Endothelial cell of umbilical vein (primary cell): ENCODE measurements around the gene CLDN19. TPM values are rescaled to one million over a fixed set of nuclear protein-coding genes. Genes with fewer than 3 reads are reported as not detected.

Source experiments
- BruUV-seq: library from RNA; stranded (reverse); fragments of 400-500 nt; replicated peaks from 2 replicates; lab custom pipeline; 2021; lab: Mats Ljungman, UMichigan
- CTCF ChIA-PET: fragments of 300-600, 350-600 bp; sonication (Branson Sonifier 250); formaldehyde crosslinking; loops from one replicate; lab custom pipeline; 2021; ENCODE audit warnings: antibody characterized with exemption, inconsistent platforms; lab: Charles Lee
- POLR2A ChIA-PET: fragments of 300-600, 350-600 bp; sonication (Branson Sonifier 250); formaldehyde crosslinking; loops from one replicate; lab custom pipeline; 2021; ENCODE audit warnings: antibody characterized with exemption, inconsistent platforms; lab: Charles Lee
- DNase-seq: peaks from one replicate; pipeline ENCODE4 v3.0.0-alpha.2; 2011; ENCODE audit warnings: low read depth, low spot score
- FAIRE-seq: peaks from 2 replicates; lab custom pipeline; 2011; peaks lifted over from hg19 to GRCh38; lab: Jason Lieb, UNC
- H2AFZ ChIP-seq: 2 replicates; pipeline ENCODE4 v1.6.0; 2012; ENCODE audit warnings: low read depth, low read length, control low read depth, inconsistent platforms
- H3K27ac ChIP-seq: 2 replicates; pipeline ENCODE4 v1.5.1; 2011; ENCODE audit warnings: low read depth, mild to moderate bottlenecking, control low read depth, low read length, moderate library complexity; ENCODE audit not compliant: insufficient read depth
- H3K27me3 ChIP-seq, 2 experiments: 2 replicates each; pipeline versions ENCODE4 v1.6.0 to v1.6.1; 2011; ENCODE audit warnings: low read length in 2 of 2, mixed read lengths in 1 of 2; ENCODE audit not compliant: control insufficient read depth in 2 of 2, insufficient read depth in 2 of 2
- H3K36me3 ChIP-seq, 2 experiments: 2 replicates in 1 of 2; 3 replicates in 1 of 2; pipeline ENCODE4 v1.5.1; 2011; ENCODE audit warnings: low read length in 2 of 2, mild to moderate bottlenecking in 1 of 2, moderate library complexity in 1 of 2; ENCODE audit not compliant: control insufficient read depth in 2 of 2, insufficient read depth in 2 of 2; ENCODE audit errors: extremely low read depth in 1 of 2
- H3K4me1 ChIP-seq: 3 replicates; pipeline ENCODE4 v1.5.1; 2011; ENCODE audit warnings: mild to moderate bottlenecking, low read length; ENCODE audit not compliant: control insufficient read depth, insufficient read depth; ENCODE audit errors: extremely low read depth
- H3K4me2 ChIP-seq: 2 replicates; pipeline ENCODE4 v1.6.1; 2011; ENCODE audit warnings: low read length, control low read depth, mixed read lengths; ENCODE audit not compliant: insufficient read depth
- H3K4me3 ChIP-seq, 3 experiments: fragments of 200-600 bp in 1 of 3; sonication (generic), shearing (Covaris generic) in 1 of 3; replicated peaks in 1 of 3; 2 replicates each; pipeline ENCODE4 v1.5.1; 2011 to 2016; ENCODE audit warnings: control low read depth in 3 of 3, low read length in 3 of 3, mild to moderate bottlenecking in 2 of 3, inconsistent platforms in 1 of 3, low read depth in 1 of 3, moderate library complexity in 1 of 3; ENCODE audit not compliant: insufficient read depth in 1 of 3
- H3K79me2 ChIP-seq: 2 replicates; pipeline ENCODE4 v1.6.0; 2012; ENCODE audit warnings: low read length, inconsistent platforms; ENCODE audit not compliant: control insufficient read depth, insufficient read depth
- H3K9ac ChIP-seq: replicated peaks from 2 replicates; pipeline ENCODE3; 2011; ENCODE audit warnings: low read length, control low read depth; ENCODE audit not compliant: insufficient read depth; ENCODE audit errors: extremely low read depth
- H3K9me1 ChIP-seq: replicated peaks from 3 replicates; pipeline ENCODE4 v1.6.0; 2011; ENCODE audit warnings: mild to moderate bottlenecking, low read length; ENCODE audit not compliant: control insufficient read depth, insufficient read depth; ENCODE audit errors: extremely low read depth
- H3K9me3 ChIP-seq: replicated peaks from 2 replicates; pipeline ENCODE4 v1.5.1; 2012; ENCODE audit warnings: low read length, inconsistent platforms; ENCODE audit not compliant: control insufficient read depth, insufficient read depth
- H4K20me1 ChIP-seq: replicated peaks from 2 replicates; pipeline ENCODE3; 2011; ENCODE audit warnings: mild to moderate bottlenecking, low read length; ENCODE audit not compliant: control insufficient read depth, insufficient read depth; ENCODE audit errors: extremely low read depth
- FOS ChIP-seq: IDR thresholded peaks from 2 replicates; pipeline ENCODE4 v1.6.1; 2011; ENCODE audit warnings: mild to moderate bottlenecking, low read length, moderate library complexity, borderline replicate concordance; ENCODE audit not compliant: insufficient read depth
- MYC ChIP-seq: IDR thresholded peaks from one replicate; pipeline ENCODE4 v1.6.1; 2011; ENCODE audit warnings: mild to moderate bottlenecking, low read depth, low read length
- POLR2AphosphoS5 ChIP-seq: IDR thresholded peaks from 2 replicates; pipeline ENCODE4 v1.6.1; 2012; ENCODE audit warnings: low read depth, mild to moderate bottlenecking, control low read depth, low read length, moderate library complexity; ENCODE audit not compliant: insufficient read depth
- dilution Hi-C: fragments of 300-500 bp; cut with MboI; formaldehyde crosslinking; loops from one replicate; pipeline ENCODE4 v1.15.0; 2019; ENCODE audit warnings: low sequenced_read_pairs; ENCODE audit not compliant: extremely low pct_ligation_motif_present
- intact Hi-C: fragments of 100-400 bp; cut with micrococcal nuclease; formaldehyde crosslinking; loops from one replicate; pipeline ENCODE4 v1.10.0; 2022
- polyA plus RNA-seq, 4 experiments: library from polyadenylated mRNA; depleted of rRNA in 3 of 4; stranded (reverse) in 3 of 4; unstranded in 1 of 4; fragments of >200 nt; gene quantifications; 2 replicates each; pipeline versions ENCODE4 v1.2.1 to v1.2.3, GENCODE V29; 2011 to 2012; ENCODE audit warnings: missing spikeins in 1 of 4
- total RNA-seq: library from RNA; stranded (reverse); gene quantifications from 2 replicates; pipeline ENCODE4 v1.2.3, GENCODE V29; 2021
- TF ChIP-seq, protein P1 (sequence below), 2 donors: IDR thresholded peaks; 1 replicate in 1 of 2; 2 replicates in 1 of 2; pipeline ENCODE4 v1.5.1; 2011; ENCODE audit warnings: low read length in 2 of 2, mild to moderate bottlenecking in 2 of 2, moderate library complexity in 2 of 2, control low read depth in 1 of 2, inconsistent platforms in 1 of 2, low read depth in 1 of 2; ENCODE audit not compliant: insufficient read depth in 1 of 2; ENCODE audit errors: extremely low read depth in 1 of 2

Gene CLDN19
- total and polyA plus RNA-seq, 2 donors (not counting 3 experiments of a cell fraction or from before 2014, with no cell fraction given) = not detected

DNA sequence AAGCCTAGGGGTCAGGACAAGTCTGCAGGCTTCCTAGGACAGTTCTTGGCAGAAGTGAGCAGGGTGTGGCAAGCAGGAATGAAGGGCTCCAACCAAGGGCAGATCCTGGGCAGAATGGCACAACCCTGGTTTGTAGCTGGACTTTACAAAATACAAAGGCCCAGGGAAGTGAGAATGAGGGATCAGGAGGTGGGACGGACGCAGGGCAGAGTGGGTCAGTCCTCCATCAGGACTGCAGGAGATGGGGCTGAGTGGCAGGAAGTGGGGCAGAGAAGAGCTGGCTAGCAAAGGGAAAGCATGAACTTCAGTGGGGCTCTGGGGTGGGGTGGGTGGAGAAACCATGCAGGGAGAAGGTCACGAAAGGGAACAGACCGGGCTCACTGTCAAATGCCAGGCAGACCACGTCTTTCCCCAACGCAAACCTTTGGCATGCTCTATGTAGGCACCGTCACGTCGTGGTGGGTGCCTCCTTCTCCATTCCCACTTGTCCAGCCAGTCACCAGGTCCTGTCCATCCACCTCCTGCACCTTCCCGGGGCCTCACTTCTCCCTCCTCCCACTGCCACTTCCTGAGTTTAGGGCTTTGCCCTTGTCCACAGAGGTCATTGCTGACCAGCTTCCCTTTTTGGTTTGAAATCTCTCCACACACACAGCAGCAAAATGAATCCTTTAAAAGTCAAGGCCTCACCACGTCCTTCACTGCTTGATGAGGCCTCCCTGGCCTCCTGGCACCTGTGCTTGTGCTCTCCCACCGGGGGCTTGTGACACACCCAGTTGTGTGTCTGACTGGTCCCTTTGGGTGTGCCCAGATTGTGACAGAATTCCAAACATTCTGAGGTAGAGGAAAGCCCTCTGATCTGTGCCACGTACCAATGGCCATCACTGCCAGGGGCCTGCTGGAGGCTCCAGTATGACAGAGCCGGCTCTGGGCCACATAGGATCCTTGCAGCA lies 8.7 kb upstream of the CLDN19 start:
- Histone ChIP-seq H3K36me3 (peaks cover 12 to 51% of the 10 kb centered on the region in 2 experiments), H3K27ac (no peak overlapping the region), H4K20me1 (no peaks in the 10 kb centered on the region), H3K4me1 (no peaks in the 10 kb centered on the region), H3K4me3 (no peak overlapping the region), H3K4me2 (no peak overlapping the region), H3K9me1 (no peaks in the 10 kb centered on the region), H3K27me3 (no peaks in the 10 kb centered on the region), H3K9ac (no peak overlapping the region), H2AFZ (no peak overlapping the region), H3K79me2 (no peaks in the 10 kb centered on the region), H3K9me3 (no peaks in the 10 kb centered on the region)
- ChIA-PET CTCF (interaction anchor here (0.6 to 3.0 kb wide), 7 partner anchors 9 to 405 kb away, joined by 3 to 18 read pairs (median 6); partner anchors contain the start of gene CLDN19), POLR2A (no interaction called here)
- dilution Hi-C loops (no loop called here), intact Hi-C loops (no loop called here)
- no peak for TF ChIP-seq MYC
- TF ChIP-seq FOS = no peak
- TF ChIP-seq POLR2AphosphoS5 = no peak
- DNase-seq (no peak), FAIRE-seq (no peak)
- no TSS peak for BruUV-seq

DNA sequence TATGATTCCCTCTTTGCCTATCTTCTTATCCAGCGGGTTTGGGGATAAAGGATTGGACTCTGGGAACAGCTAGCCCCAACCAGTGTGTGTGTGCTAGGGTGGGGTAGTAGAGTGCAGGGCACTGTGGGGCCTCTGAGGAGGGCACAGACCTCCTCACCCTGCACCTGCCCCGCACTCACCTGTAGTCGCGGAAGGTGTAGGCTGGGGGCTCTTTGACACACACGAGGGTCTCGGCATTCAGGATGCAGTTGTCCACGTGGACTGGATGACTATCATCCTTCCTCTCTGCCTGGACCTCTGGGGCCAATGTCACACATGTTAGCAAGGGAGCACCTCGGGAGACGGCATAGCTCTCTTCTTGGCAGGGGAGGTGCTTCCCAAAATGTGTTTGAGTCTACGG lies 8.0 kb upstream of the CLDN19 start:
- Histone ChIP-seq H3K27ac (no peak overlapping the region), H2AFZ (no peak overlapping the region), H3K9ac (no peak overlapping the region), H3K9me3 (no peaks in the 10 kb centered on the region), H3K79me2 (no peaks in the 10 kb centered on the region), H3K36me3 (peaks cover 12 to 48% of the 10 kb centered on the region in 2 experiments), H3K27me3 (no peaks in the 10 kb centered on the region), H3K9me1 (no peaks in the 10 kb centered on the region), H3K4me2 (no peak overlapping the region), H3K4me1 (no peaks in the 10 kb centered on the region), H3K4me3 (no peak overlapping the region), H4K20me1 (no peaks in the 10 kb centered on the region)
- ChIA-PET POLR2A (no interaction called here), CTCF (interaction anchor here (0.6 to 3.0 kb wide), 7 partner anchors 8 to 404 kb away, joined by 3 to 18 read pairs (median 8); partner anchors contain the start of gene CLDN19)
- no peak for FAIRE-seq
- dilution Hi-C loops = no loop called here
- TF ChIP-seq, protein P1, sequence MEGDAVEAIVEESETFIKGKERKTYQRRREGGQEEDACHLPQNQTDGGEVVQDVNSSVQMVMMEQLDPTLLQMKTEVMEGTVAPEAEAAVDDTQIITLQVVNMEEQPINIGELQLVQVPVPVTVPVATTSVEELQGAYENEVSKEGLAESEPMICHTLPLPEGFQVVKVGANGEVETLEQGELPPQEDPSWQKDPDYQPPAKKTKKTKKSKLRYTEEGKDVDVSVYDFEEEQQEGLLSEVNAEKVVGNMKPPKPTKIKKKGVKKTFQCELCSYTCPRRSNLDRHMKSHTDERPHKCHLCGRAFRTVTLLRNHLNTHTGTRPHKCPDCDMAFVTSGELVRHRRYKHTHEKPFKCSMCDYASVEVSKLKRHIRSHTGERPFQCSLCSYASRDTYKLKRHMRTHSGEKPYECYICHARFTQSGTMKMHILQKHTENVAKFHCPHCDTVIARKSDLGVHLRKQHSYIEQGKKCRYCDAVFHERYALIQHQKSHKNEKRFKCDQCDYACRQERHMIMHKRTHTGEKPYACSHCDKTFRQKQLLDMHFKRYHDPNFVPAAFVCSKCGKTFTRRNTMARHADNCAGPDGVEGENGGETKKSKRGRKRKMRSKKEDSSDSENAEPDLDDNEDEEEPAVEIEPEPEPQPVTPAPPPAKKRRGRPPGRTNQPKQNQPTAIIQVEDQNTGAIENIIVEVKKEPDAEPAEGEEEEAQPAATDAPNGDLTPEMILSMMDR (IDR thresholded peaks at IDR 0.05; ENCODE audit: extremely low read depth in 1 of 2, insufficient read depth in 1 of 2, low read depth in 1 of 2, low read length in 2 of 2) = no peak
- TF ChIP-seq MYC = no peak
- DNase-seq = no peak
- no TSS peak for BruUV-seq
- intact Hi-C loops = no loop called here
